IMR-90 (cell line): ENCODE data around the gene TSPEAR. TPM values are rescaled to one million over a fixed set of nuclear protein-coding genes. Genes with fewer than 3 reads are reported as not detected.

Experiments
- ATAC-seq: fragments of 200-7000 bp; cut with Tn5 transposase; 2 replicates; pipeline ENCODE4 v1.9.1; 2020; ENCODE audit warnings: low read depth, mild to moderate bottlenecking, moderate library complexity
- BruUV-seq: library from RNA; stranded (reverse); fragments of 400-500 nt; replicated peaks from 2 replicates; lab custom pipeline; 2021; lab: Mats Ljungman, UMichigan
- CTCF ChIA-PET: fragments of 300-600 bp; formaldehyde crosslinking; extraction: SDS; loops from one replicate; lab custom pipeline; 2021; ENCODE audit warnings: antibody characterized with exemption; lab: Yijun Ruan, JAX
- POLR2A ChIA-PET: fragments of 300-600 bp; sonication (Branson Sonifier 250); formaldehyde crosslinking; loops from one replicate; lab custom pipeline; 2022; ENCODE audit warnings: antibody characterized with exemption; ENCODE audit not compliant: unreplicated experiment; lab: Charles Lee
- DNase-seq: peaks from one replicate; pipeline ENCODE4 v3.0.0; 2013
- H2AFZ ChIP-seq: replicated peaks from 2 replicates; pipeline ENCODE3; 2013; ENCODE audit warnings: low read length, mild to moderate bottlenecking; ENCODE audit not compliant: poor library complexity
- H2AK5ac ChIP-seq: 2 replicates; pipeline ENCODE4 v1.6.1; 2013; ENCODE audit warnings: low read depth, low read length, inconsistent platforms
- H2AK9ac ChIP-seq: replicated peaks from 2 replicates; pipeline ENCODE3; 2013; ENCODE audit warnings: mild to moderate bottlenecking, low read depth, low read length, moderate library complexity; ENCODE audit not compliant: poor library complexity
- H2BK120ac ChIP-seq: 2 replicates; pipeline ENCODE4 v1.6.1; 2013; ENCODE audit warnings: low read depth, low read length, inconsistent platforms
- H2BK15ac ChIP-seq: 3 replicates; pipeline ENCODE4 v1.6.1; 2013; ENCODE audit warnings: low read depth, low read length, inconsistent platforms
- H2BK20ac ChIP-seq: 2 replicates; pipeline ENCODE4 v1.6.1; 2013; ENCODE audit warnings: low read depth, mild to moderate bottlenecking, inconsistent platforms, low read length, moderate library complexity
- H2BK5ac ChIP-seq: 2 replicates; pipeline ENCODE4 v1.6.1; 2013; ENCODE audit warnings: mild to moderate bottlenecking, low read depth, low read length, inconsistent platforms; ENCODE audit not compliant: poor library complexity, severe bottlenecking
- H3K14ac ChIP-seq: replicated peaks from 2 replicates; pipeline ENCODE4 v1.6.1; 2013; ENCODE audit warnings: low read depth, low read length, inconsistent platforms
- H3K18ac ChIP-seq: 2 replicates; pipeline ENCODE4 v1.6.1; 2013; ENCODE audit warnings: low read depth, low read length, control low read depth
- H3K23ac ChIP-seq: 2 replicates; pipeline ENCODE4 v1.6.1; 2013; ENCODE audit warnings: low read depth, low read length, inconsistent platforms
- H3K27ac ChIP-seq: 2 replicates; pipeline ENCODE4 v1.5.1; 2013; ENCODE audit warnings: mild to moderate bottlenecking, control low read depth, low read length; ENCODE audit not compliant: insufficient read depth
- H3K27me3 ChIP-seq: 2 replicates; pipeline ENCODE4 v1.6.1; 2013; ENCODE audit warnings: low read length; ENCODE audit not compliant: control insufficient read depth, insufficient read depth
- H3K36me3 ChIP-seq: 2 replicates; pipeline ENCODE4 v1.6.1; 2013; ENCODE audit warnings: low read length, mixed read lengths; ENCODE audit not compliant: control insufficient read depth, insufficient read depth
- H3K4ac ChIP-seq: 2 replicates; pipeline ENCODE4 v1.6.1; 2013; ENCODE audit warnings: low read depth, low read length, inconsistent platforms
- H3K4me1 ChIP-seq: 2 replicates; pipeline ENCODE4 v1.6.1; 2013; ENCODE audit warnings: low read length, mixed read lengths; ENCODE audit not compliant: control insufficient read depth, insufficient read depth
- H3K4me2 ChIP-seq: 2 replicates; pipeline ENCODE4 v1.6.1; 2013; ENCODE audit warnings: low read depth, mild to moderate bottlenecking, control low read depth, low read length, moderate library complexity
- H3K4me3 ChIP-seq: 2 replicates; pipeline ENCODE4 v1.5.1; 2013; ENCODE audit warnings: low read depth, mild to moderate bottlenecking, control low read depth, low read length, moderate library complexity; ENCODE audit not compliant: insufficient read depth
- H3K56ac ChIP-seq: 2 replicates; pipeline ENCODE4 v1.6.1; 2013; ENCODE audit warnings: low read length, inconsistent platforms; ENCODE audit not compliant: insufficient read depth; ENCODE audit errors: extremely low read depth
- H3K79me1 ChIP-seq, 2 experiments: 2 replicates each; pipeline ENCODE4 v1.6.1; 2013; ENCODE audit warnings: low read length in 2 of 2, inconsistent platforms in 1 of 2, low read depth in 1 of 2
- H3K9ac ChIP-seq: 2 replicates; pipeline ENCODE4 v1.6.1; 2013; ENCODE audit warnings: low read depth, low read length, control low read depth
- H3K9me1 ChIP-seq: 2 replicates; pipeline ENCODE4 v1.6.1; 2013; ENCODE audit warnings: low read length, inconsistent platforms; ENCODE audit not compliant: insufficient read depth
- H3K9me3 ChIP-seq: 2 replicates; pipeline ENCODE4 v1.6.1; 2013; ENCODE audit warnings: low read length; ENCODE audit not compliant: control insufficient read depth, insufficient read depth
- H4K20me1 ChIP-seq: 2 replicates; pipeline ENCODE4 v1.6.1; 2013; ENCODE audit warnings: low read length, inconsistent platforms; ENCODE audit not compliant: insufficient read depth
- H4K5ac ChIP-seq: 2 replicates; pipeline ENCODE4 v1.6.1; 2013; ENCODE audit warnings: mild to moderate bottlenecking, low read depth, low read length, control low read depth
- H4K8ac ChIP-seq, 2 experiments: 2 replicates each; pipeline ENCODE4 v1.6.1; 2013; ENCODE audit warnings: low read depth in 2 of 2, low read length in 2 of 2, control low read depth in 1 of 2, inconsistent platforms in 1 of 2
- H4K91ac ChIP-seq: 2 replicates; pipeline ENCODE4 v1.6.1; 2013; ENCODE audit warnings: low read depth, low read length, inconsistent platforms; ENCODE audit not compliant: insufficient read depth
- CEBPB ChIP-seq: IDR thresholded peaks from 2 replicates; pipeline ENCODE4 v1.6.1; 2012; ENCODE audit warnings: low read depth, low read length, improper control_type of control experiment
- MAZ ChIP-seq: IDR thresholded peaks from 2 replicates; pipeline ENCODE4 v1.6.1; 2012; ENCODE audit warnings: low read depth, mild to moderate bottlenecking, low read length, improper control_type of control experiment, moderate library complexity, borderline replicate concordance
- WGBS, 2 experiments: methylation state at CpG; one replicate each; pipeline versions ENCODE4 v1.1.5 to v1.1.7; 2013; ENCODE audit warnings: missing lambda C conversion rate in 2 of 2; ENCODE audit not compliant: insufficient read length in 1 of 2; ENCODE audit errors: extremely low coverage in 2 of 2; 5-methylcytosine and 5-hydroxymethylcytosine counted together
- dilution Hi-C: fragments of 300-500 bp; cut with HindIII; formaldehyde crosslinking; loops from one replicate; pipeline ENCODE4 v1.14.3; 2018; ENCODE audit warnings: low sequenced_read_pairs; ENCODE audit not compliant: unreplicated experiment
- in situ Hi-C: fragments of 300-500 bp; cut with MboI; formaldehyde crosslinking; loops from 3 replicates; pipeline ENCODE4 v1.14.3; 2019; ENCODE audit warnings: low sequenced_read_pairs, inconsistent platforms, mixed read lengths
- intact Hi-C: fragments of 100-400 bp; cut with micrococcal nuclease; formaldehyde crosslinking; loops from 2 replicates; pipeline ENCODE4 v1.10.0; 2022
- polyA plus RNA-seq, 3 experiments: library from polyadenylated mRNA; depleted of rRNA; stranded (reverse); fragments of >200 nt; gene quantifications; 2 replicates each; pipeline ENCODE4 v1.2.3, GENCODE V29; 2012; ENCODE audit warnings: low replicate concordance in 1 of 3
- total RNA-seq: library from RNA; depleted of rRNA; stranded (reverse); fragments of >200 nt; gene quantifications from 2 replicates; pipeline ENCODE4 v1.2.3, GENCODE V29; 2012

Gene TSPEAR
- total and polyA plus RNA-seq, 2 of the 4 experiments (the other 2 are of a cell fraction): not detected

GRCh38 chr21:44456915-44457736, 254.2 kb downstream of the TSPEAR start:
- ChIA-PET POLR2A (no interaction called here), CTCF (no interaction called here)
- H3K23ac ChIP-seq: no peak overlapping the region
- no peaks in the 10 kb centered on the region for H4K20me1 ChIP-seq
- no peaks in the 10 kb centered on the region; the same call in 1 of the 2 replicates for H3K27me3 ChIP-seq
- ATAC-seq: no peak
- no peak overlapping the region for H2BK15ac ChIP-seq
- DNase-seq: no peak
- no peaks in the 10 kb centered on the region for H3K36me3 ChIP-seq
- H3K79me1 ChIP-seq: no peaks in the 10 kb centered on the region
- no peak overlapping the region for H2BK20ac ChIP-seq
- no peak overlapping the region for H3K4me3 ChIP-seq
- no peak for TF ChIP-seq MAZ
- no peak for TF ChIP-seq CEBPB
- H2AK5ac ChIP-seq: no peak overlapping the region
- H3K4ac ChIP-seq: no peak overlapping the region
- H3K4me1 ChIP-seq: no peaks in the 10 kb centered on the region
- WGBS, 2 experiments: 90% methylated on average over 20 of the region's 44 CpGs; no CpG with 5 or more reads in 1 of the 2 experiments
- no peak overlapping the region for H4K8ac ChIP-seq
- in situ Hi-C loops: no loop called here
- no peak overlapping the region for H2BK5ac ChIP-seq
- no peak overlapping the region for H4K91ac ChIP-seq
- BruUV-seq: no TSS peak
- H3K27ac ChIP-seq: no peak overlapping the region
- H3K56ac ChIP-seq: no peak overlapping the region
- no peaks in the 10 kb centered on the region for H3K9me3 ChIP-seq
- no peak overlapping the region for H3K18ac ChIP-seq
- no peak overlapping the region for H4K5ac ChIP-seq
- H3K9ac ChIP-seq: no peak overlapping the region
- intact Hi-C loops: no loop called here
- H3K14ac ChIP-seq: no peak overlapping the region
- no peak overlapping the region for H3K4me2 ChIP-seq
- no peak overlapping the region for H2AK9ac ChIP-seq
- H2BK120ac ChIP-seq: no peak overlapping the region
- no peak overlapping the region for H2AFZ ChIP-seq
- H3K9me1 ChIP-seq: no peaks in the 10 kb centered on the region
- dilution Hi-C loops: no loop called here
